ENCODE data around the gene ICA1. TPM values are rescaled to one million over a fixed set of nuclear protein-coding genes. Genes with fewer than 3 reads are reported as not detected.
"Not testable (repeated sequence)": the region's sequence is repeated elsewhere in the genome, so short reads cannot be mapped to it uniquely, and the experiment has no call there.

ICA1 gene
- polyA plus RNA-seq, 1 donor from 2014 or later = 0.25 TPM

- H3K27ac Mint-ChIP-seq = peak overlapping the region in 2 of 3 donors; percentile 93
- no peaks in the 10 kb centered on the region for H3K36me3 Mint-ChIP-seq
- H3K4me1 Mint-ChIP-seq = peaks cover 35 to 39% (median 36%) of the 10 kb centered on the region in 3 donors
- H3K9me3 Mint-ChIP-seq = peaks cover 0 to 3% (median 0%) of the 10 kb centered on the region in 3 donors
- H3K27me3 Mint-ChIP-seq = no peaks in the 10 kb centered on the region
- H3K4me3 Mint-ChIP-seq = peak overlapping the region in 3 of 4 donors; percentile 48 to 82 (median 77)
Measured at GRCh38 chr7:8115547-8116402, 146.2 kb downstream of the ICA1 start.

GRCh38 chr7:8114175-8114574, 147.8 kb downstream of the ICA1 start:
- peak overlapping the region; percentile 61 to 94 (median 93) for H3K27ac Mint-ChIP-seq
- no peaks in the 10 kb centered on the region for H3K36me3 Mint-ChIP-seq
- H3K4me1 Mint-ChIP-seq = peaks cover 35 to 39% (median 36%) of the 10 kb centered on the region in 3 donors
- H3K27me3 Mint-ChIP-seq = no peaks in the 10 kb centered on the region
- H3K4me3 Mint-ChIP-seq = peak overlapping the region in 3 of 4 donors; percentile 18 to 82 (median 81)
- H3K9me3 Mint-ChIP-seq = peaks cover 0 to 3% (median 0%) of the 10 kb centered on the region in 3 donors

GRCh38 chr7:8113184-8113583, 148.8 kb downstream of the ICA1 start:
- Mint-ChIP-seq H3K36me3 (no peaks in the 10 kb centered on the region), H3K4me3 (peak overlapping the region in 2 of 4 donors; percentile 63 to 81), H3K4me1 (peaks cover 35 to 39% (median 36%) of the 10 kb centered on the region in 3 donors), H3K9me3 (peaks cover 0 to 3% (median 0%) of the 10 kb centered on the region in 3 donors), H3K27me3 (no peaks in the 10 kb centered on the region), H3K27ac (peak overlapping the region in 1 of 3 donors; percentile 94)

- H3K27ac Mint-ChIP-seq = peak overlapping the region in 1 of 3 donors; percentile 94
Measured at GRCh38 chr7:8112685-8113084, 149.3 kb downstream of the ICA1 start.

GRCh38 chr7:8111282-8111960, 150.5 kb downstream of the ICA1 start:
- H3K36me3 Mint-ChIP-seq = no peaks in the 10 kb centered on the region
- peak overlapping the region in 2 of 3 donors; percentile 39 to 50 for H3K27ac Mint-ChIP-seq
- peak overlapping the region in 1 of 4 donors; percentile 39 for H3K4me3 Mint-ChIP-seq
- peaks cover 27 to 31% (median 29%) of the 10 kb centered on the region in 3 donors for H3K4me1 Mint-ChIP-seq
- H3K27me3 Mint-ChIP-seq = no peaks in the 10 kb centered on the region
- peaks cover 0 to 3% (median 0%) of the 10 kb centered on the region in 3 donors for H3K9me3 Mint-ChIP-seq

More at GRCh38 chr7:8112685-8113084, 149.3 kb downstream of the ICA1 start:
- no peak overlapping the region for H3K4me3 Mint-ChIP-seq
- peaks cover 35 to 39% (median 36%) of the 10 kb centered on the region in 3 donors for H3K4me1 Mint-ChIP-seq
- H3K36me3 Mint-ChIP-seq = no peaks in the 10 kb centered on the region
- H3K9me3 Mint-ChIP-seq = peaks cover 0 to 3% (median 0%) of the 10 kb centered on the region in 3 donors
- no peaks in the 10 kb centered on the region for H3K27me3 Mint-ChIP-seq

GRCh38 chr7:8109196-8110022, 152.6 kb downstream of the ICA1 start:
- no peaks in the 10 kb centered on the region for H3K9me3 Mint-ChIP-seq
- H3K4me1 Mint-ChIP-seq = peaks cover 12 to 15% (median 13%) of the 10 kb centered on the region in 3 donors
- H3K36me3 Mint-ChIP-seq = no peaks in the 10 kb centered on the region
- no peak overlapping the region for H3K27ac Mint-ChIP-seq
- no peak overlapping the region for H3K4me3 Mint-ChIP-seq
- H3K27me3 Mint-ChIP-seq = no peaks in the 10 kb centered on the region

GRCh38 chr7:8105449-8106095, 156.4 kb downstream of the ICA1 start:
- Mint-ChIP-seq H3K27me3 (no peaks in the 10 kb centered on the region), H3K9me3 (peaks cover 2 to 4% (median 2%) of the 10 kb centered on the region in 3 donors), H3K4me1 (peaks cover 3 to 8% (median 6%) of the 10 kb centered on the region in 3 donors), H3K4me3 (no peak overlapping the region), H3K36me3 (no peaks in the 10 kb centered on the region), H3K27ac (no peak overlapping the region)

- H3K27me3 Mint-ChIP-seq = no peaks in the 10 kb centered on the region
- H3K27ac Mint-ChIP-seq = peak overlapping the region in 1 of 3 donors; percentile 13
- H3K4me1 Mint-ChIP-seq = peaks cover 3 to 8% (median 6%) of the 10 kb centered on the region in 3 donors
- H3K9me3 Mint-ChIP-seq = peaks cover 2 to 9% (median 3%) of the 10 kb centered on the region in 3 donors
- no peak overlapping the region for H3K4me3 Mint-ChIP-seq
- no peaks in the 10 kb centered on the region for H3K36me3 Mint-ChIP-seq
Measured at GRCh38 chr7:8103282-8103681, 158.7 kb downstream of the ICA1 start.

- not testable (repeated sequence) for H3K27me3 Mint-ChIP-seq, H3K36me3 Mint-ChIP-seq, H3K27ac Mint-ChIP-seq, H3K4me3 Mint-ChIP-seq, H3K4me1 Mint-ChIP-seq, H3K9me3 Mint-ChIP-seq
Measured at GRCh38 chr7:8101292-8101691, 160.7 kb downstream of the ICA1 start.

- H3K4me3 Mint-ChIP-seq = no peak overlapping the region
- peaks cover 2 to 5% (median 2%) of the 10 kb centered on the region in 3 donors for H3K9me3 Mint-ChIP-seq
- H3K4me1 Mint-ChIP-seq = no peaks in the 10 kb centered on the region
- H3K27me3 Mint-ChIP-seq = no peaks in the 10 kb centered on the region
- peaks cover 7% of the 10 kb centered on the region for H3K36me3 Mint-ChIP-seq
- no peak overlapping the region for H3K27ac Mint-ChIP-seq
Measured at GRCh38 chr7:8094164-8095140, 167.5 kb downstream of the ICA1 start.

- Mint-ChIP-seq H3K4me3 (no peak overlapping the region), H3K27me3 (no peaks in the 10 kb centered on the region), H3K27ac (no peak overlapping the region), H3K36me3 (peaks cover 7% of the 10 kb centered on the region), H3K9me3 (no peaks in the 10 kb centered on the region), H3K4me1 (no peaks in the 10 kb centered on the region)
Measured at GRCh38 chr7:8092140-8092539, 169.8 kb downstream of the ICA1 start.

- peaks cover 12% of the 10 kb centered on the region for H3K36me3 Mint-ChIP-seq
- H3K9me3 Mint-ChIP-seq = no peaks in the 10 kb centered on the region
- no peaks in the 10 kb centered on the region for H3K4me1 Mint-ChIP-seq
- no peak overlapping the region for H3K27ac Mint-ChIP-seq
- H3K4me3 Mint-ChIP-seq = no peak overlapping the region
- H3K27me3 Mint-ChIP-seq = no peaks in the 10 kb centered on the region
Measured at GRCh38 chr7:8089036-8089780, 172.8 kb downstream of the ICA1 start.

GRCh38 chr7:8086239-8086638, 175.7 kb downstream of the ICA1 start:
- no peak overlapping the region for H3K27ac Mint-ChIP-seq
- no peaks in the 10 kb centered on the region for H3K9me3 Mint-ChIP-seq
- no peaks in the 10 kb centered on the region for H3K4me1 Mint-ChIP-seq
- no peaks in the 10 kb centered on the region for H3K27me3 Mint-ChIP-seq
- peaks cover 11% of the 10 kb centered on the region for H3K36me3 Mint-ChIP-seq
- no peak overlapping the region for H3K4me3 Mint-ChIP-seq
